Large intestine (tissue), 3 donors: ENCODE data around the gene NOB1. TPM values are rescaled to one million over a fixed set of nuclear protein-coding genes. Genes with fewer than 3 reads are reported as not detected.
"Not testable (repeated sequence)": the region's sequence is repeated elsewhere in the genome, so short reads cannot be mapped to it uniquely, and the experiment has no call there.

Source experiments
- DNase-seq, 2 donors: peaks; one replicate each; pipeline versions ENCODE4 v3.0.0 to v3.0.0-alpha.2; 2013
- H3K27ac ChIP-seq: one replicate; pipeline ENCODE4 v1.5.1; 2013; ENCODE audit warnings: low read length
- H3K27me3 ChIP-seq: 2 replicates; pipeline ENCODE4 v1.6.1; 2013; ENCODE audit warnings: low read length; ENCODE audit not compliant: control insufficient read depth, insufficient read depth
- H3K36me3 ChIP-seq: 2 replicates; pipeline ENCODE4 v1.6.1; 2013; ENCODE audit warnings: low read length; ENCODE audit not compliant: control insufficient read depth, insufficient read depth
- H3K4me1 ChIP-seq: one replicate; pipeline ENCODE4 v1.6.1; 2013; ENCODE audit warnings: low read length; ENCODE audit not compliant: control insufficient read depth, insufficient read depth
- H3K4me3 ChIP-seq: one replicate; pipeline ENCODE4 v1.5.1; 2013; ENCODE audit warnings: low read length
- H3K9me3 ChIP-seq: one replicate; pipeline ENCODE4 v1.6.1; 2013; ENCODE audit warnings: mild to moderate bottlenecking, low read depth, low read length, moderate library complexity; ENCODE audit not compliant: control insufficient read depth
- WGBS: methylation state at CpG from one replicate; pipeline ENCODE4 v1.1.5; 2013; ENCODE audit warnings: low lambda C conversion rate; ENCODE audit not compliant: insufficient coverage; 5-methylcytosine and 5-hydroxymethylcytosine counted together
- polyA plus RNA-seq: library from polyadenylated mRNA; unstranded; fragments of 120-200 nt; gene quantifications from one replicate; pipeline ENCODE4 v1.2.1, GENCODE V29; 2013

The NOB1 gene
- polyA plus RNA-seq, 1 donor: 55.1 TPM

DNA sequence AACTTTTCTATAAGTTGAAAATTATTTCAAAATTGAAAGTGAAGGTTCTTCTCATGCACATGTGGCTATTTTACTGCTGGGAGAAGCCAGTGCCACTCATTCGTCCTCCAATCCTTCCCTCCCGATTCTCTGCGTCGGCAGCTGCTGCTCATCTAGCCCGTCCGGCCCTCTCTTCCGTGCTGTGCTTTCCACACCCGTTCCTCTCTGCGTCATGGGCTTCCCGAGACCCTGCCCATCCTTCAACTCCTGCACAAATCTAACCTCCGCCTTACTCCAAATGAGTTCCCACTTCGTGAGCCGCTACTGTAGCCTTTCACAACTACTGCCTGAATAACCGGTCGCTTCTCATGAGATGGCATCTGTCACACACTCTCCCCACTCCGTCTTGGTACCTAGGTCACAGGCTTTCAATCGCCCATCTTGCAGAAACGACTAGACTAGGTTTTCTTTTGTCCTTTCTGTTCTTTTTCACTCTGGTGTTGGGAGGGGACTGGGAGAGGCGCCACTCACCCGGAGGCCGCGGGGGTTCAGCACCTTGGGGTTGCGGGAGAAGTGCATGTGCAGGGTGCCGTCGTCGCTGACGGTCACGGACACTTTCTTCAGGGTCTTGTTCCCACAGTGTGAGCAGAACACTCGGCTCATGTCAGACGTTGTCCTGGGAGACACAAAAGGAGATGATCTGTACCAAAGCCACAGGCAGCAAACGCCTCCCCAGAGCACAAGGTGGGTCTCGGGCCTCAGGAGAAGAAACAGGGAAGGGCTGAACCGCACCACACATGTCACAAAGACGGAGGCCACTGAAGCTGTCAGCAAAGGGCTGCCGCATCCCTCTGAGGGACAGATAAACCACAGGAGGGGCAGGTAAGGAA lies 10.1 kb downstream of the NOB1 start:
- H3K9me3 ChIP-seq: no peaks in the 10 kb centered on the region
- no peak overlapping the region for H3K27ac ChIP-seq
- no peak overlapping the region for H3K4me3 ChIP-seq
- no peaks in the 10 kb centered on the region for H3K27me3 ChIP-seq
- H3K36me3 ChIP-seq: peaks cover 84% of the 10 kb centered on the region
- DNase-seq: no peak
- 100% methylated on average over 5 of the region's 35 CpGs for WGBS
- peaks cover 9% of the 10 kb centered on the region for H3K4me1 ChIP-seq

DNA sequence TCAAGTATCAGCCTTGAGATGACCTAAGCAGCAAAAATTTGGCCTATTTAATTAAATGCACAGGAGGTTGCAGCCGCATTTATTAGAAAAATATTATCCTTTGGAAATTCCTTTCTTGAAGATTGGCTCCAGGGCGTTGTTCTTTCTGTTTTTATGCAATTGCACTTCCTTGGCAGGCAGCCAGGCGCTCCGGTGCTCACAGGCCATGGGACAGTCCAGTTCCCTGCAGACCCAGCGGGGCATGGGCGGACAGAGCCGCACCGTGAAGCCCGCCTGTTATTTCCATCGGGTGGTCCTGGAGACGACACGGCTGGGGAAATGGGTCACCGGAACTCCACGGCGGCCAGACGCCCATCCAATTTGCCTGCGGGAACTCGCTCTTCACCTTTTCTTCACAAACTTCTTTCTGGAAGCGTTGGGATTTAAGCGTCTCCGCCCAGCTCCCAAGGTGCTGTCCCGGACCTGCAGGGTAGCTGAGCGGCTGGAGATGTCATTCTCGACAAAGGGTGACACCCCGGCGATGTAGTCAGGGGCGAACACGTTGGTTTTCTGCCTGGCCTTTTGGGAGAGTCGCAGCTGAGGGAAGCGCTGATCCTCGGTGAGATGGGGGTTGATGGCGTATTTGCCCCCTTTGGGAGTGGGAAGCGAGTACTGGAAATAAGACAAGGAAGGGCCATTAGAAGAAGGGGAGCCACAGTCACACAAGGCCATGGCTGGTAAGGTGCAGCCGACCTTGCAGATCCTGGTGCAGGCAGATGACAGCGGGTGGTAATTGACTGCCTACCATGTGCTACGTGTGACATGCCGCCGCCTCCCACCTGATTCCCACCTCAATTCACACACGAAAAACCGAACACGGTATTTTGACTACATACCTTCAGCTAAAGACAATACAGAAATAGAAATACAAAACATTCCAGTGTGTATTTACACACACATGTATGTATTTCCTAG lies 12.5 kb downstream of the NOB1 start:
- H3K36me3 ChIP-seq: peaks cover 65% of the 10 kb centered on the region
- no peaks in the 10 kb centered on the region for H3K27me3 ChIP-seq
- H3K4me1 ChIP-seq: peaks cover 9% of the 10 kb centered on the region
- DNase-seq: peak; percentile 71 to 80
- H3K9me3 ChIP-seq: no peaks in the 10 kb centered on the region
- no peak overlapping the region for H3K4me3 ChIP-seq
- peak overlapping the region; percentile 41 for H3K27ac ChIP-seq
- 0% methylated on average over 1 of the region's 41 CpGs for WGBS

DNA sequence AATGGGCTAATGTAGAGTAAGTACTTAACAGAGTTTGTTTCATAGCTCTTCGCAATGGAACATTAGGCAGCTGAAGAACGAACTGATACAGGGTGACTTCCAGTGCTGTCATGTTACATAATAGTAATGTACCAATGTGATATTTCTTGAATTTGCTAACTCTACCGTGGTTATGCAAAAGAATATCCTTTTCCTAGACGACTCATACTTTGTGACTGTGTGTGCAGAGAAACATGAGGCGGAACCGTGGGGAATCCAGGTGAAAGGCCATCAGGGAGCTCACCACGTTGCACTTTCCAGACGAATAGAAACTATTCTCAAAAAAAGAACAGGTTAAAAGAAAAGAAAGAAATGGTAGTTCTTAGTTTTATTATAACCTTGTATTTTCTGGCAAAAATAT lies 13.2 kb downstream of the NOB1 start:
- WGBS: 56% methylated on average over 3 of the region's 8 CpGs
- Histone ChIP-seq H3K27ac (peak overlapping the region; percentile 41), H3K36me3 (peaks cover 63% of the 10 kb centered on the region), H3K4me3 (no peak overlapping the region), H3K4me1 (peaks cover 9% of the 10 kb centered on the region), H3K27me3 (no peaks in the 10 kb centered on the region), H3K9me3 (no peaks in the 10 kb centered on the region)
- no peak for DNase-seq

DNA sequence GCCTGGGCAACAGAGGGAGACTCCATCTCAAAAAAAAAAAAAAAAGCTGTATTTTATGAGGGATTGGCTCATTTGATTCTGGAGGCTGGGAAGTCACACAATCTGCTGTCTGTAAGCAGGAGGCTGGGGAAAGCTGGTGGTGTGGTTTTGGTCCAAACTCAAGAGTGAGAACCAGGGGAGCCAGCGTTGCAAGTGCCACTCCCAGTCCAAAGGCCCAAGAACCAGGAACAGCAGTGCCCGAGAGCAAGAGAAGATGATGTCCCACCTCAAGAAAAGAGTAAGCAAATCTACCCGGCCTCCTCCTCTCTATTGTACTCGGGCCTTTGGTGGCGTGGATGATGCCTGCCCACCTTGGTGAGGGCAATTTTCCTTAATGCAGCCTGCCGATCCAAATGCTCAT lies 22.6 kb downstream of the NOB1 start:
- H3K9me3 ChIP-seq: no peaks in the 10 kb centered on the region
- WGBS: no CpG with 5 or more reads among the region's 6 CpGs
- H3K27me3 ChIP-seq: no peaks in the 10 kb centered on the region
- H3K36me3 ChIP-seq: no peaks in the 10 kb centered on the region
- H3K27ac ChIP-seq: no peak overlapping the region
- DNase-seq: peak in 1 of 2 donors; percentile 18
- H3K4me1 ChIP-seq: peaks cover 6% of the 10 kb centered on the region
- no peak overlapping the region for H3K4me3 ChIP-seq

DNA sequence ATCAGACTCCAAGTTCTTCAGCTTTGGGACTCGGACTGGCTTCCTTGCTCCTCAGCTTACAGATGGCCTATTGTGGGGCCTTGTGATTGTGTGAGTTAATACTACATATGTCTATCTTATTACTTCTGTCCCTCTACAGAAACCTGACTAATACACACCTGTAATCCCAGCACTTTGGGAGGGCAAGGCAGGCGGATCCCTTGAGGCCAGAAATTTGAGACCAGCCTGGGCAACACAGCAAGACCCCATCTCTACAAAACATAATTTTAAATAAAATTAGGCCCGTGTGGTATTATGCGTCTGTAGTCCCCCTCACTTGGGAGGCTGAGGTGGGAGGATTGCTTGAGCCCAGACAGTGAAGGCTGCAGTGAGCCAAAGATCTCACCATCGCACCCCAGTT lies 23.4 kb downstream of the NOB1 start:
- H3K27ac ChIP-seq, DNase-seq, H3K27me3 ChIP-seq, H3K4me3 ChIP-seq, H3K36me3 ChIP-seq, H3K9me3 ChIP-seq: not testable (repeated sequence)
- H3K4me1 ChIP-seq: peaks cover 11% of the 10 kb centered on the region
- WGBS: 100% methylated on average over 1 of the region's 5 CpGs

DNA sequence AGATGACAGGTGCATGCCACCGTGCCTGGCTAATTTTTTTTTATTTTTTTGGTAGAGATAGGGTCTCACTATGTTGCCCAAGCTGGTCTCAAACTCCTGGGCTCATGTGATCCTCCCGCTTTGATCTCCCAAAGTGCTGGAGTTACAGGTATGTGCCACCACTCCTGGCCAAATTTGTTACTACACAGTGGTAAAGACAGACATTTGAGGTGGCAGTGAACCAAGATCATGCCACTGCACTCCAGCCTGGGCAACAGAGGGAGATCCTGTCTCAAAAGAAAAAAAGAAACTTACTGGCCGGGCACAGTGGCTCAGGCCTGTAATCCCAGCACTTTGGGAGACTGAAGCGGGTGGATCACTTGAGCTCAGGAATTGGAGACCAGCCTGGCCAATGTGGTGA lies 25.7 kb downstream of the NOB1 start:
- H3K4me3 ChIP-seq, H3K27ac ChIP-seq, H3K36me3 ChIP-seq, H3K9me3 ChIP-seq, DNase-seq, H3K27me3 ChIP-seq: not testable (repeated sequence)
- H3K4me1 ChIP-seq: peaks cover 20% of the 10 kb centered on the region
- no CpG with 5 or more reads among the region's 4 CpGs for WGBS

DNA sequence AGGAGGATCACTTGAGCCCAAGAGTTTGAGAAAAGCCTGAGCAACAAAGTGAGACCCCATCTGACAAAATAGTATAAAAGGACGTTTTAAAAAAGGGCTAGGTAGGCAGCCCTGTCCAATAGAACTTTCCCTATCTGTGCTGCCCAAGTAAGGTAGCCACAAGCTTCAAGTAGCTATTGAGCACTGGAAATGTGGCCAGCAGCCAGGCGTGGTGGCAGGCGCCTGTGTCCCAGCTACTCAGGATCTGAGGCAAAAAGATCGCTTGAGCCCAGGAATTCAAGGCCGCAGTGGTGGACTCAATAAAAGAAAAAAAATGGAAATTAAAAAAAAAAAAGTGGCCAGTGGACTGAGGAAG lies 26.8 kb downstream of the NOB1 start:
- Histone ChIP-seq H3K9me3 (no peaks in the 10 kb centered on the region), H3K27ac (no peak overlapping the region), H3K27me3 (no peaks in the 10 kb centered on the region), H3K36me3 (no peaks in the 10 kb centered on the region), H3K4me3 (no peak overlapping the region), H3K4me1 (peaks cover 28% of the 10 kb centered on the region)
- DNase-seq: no peak
- WGBS: 100% methylated on average over 4 of the region's 5 CpGs

DNA sequence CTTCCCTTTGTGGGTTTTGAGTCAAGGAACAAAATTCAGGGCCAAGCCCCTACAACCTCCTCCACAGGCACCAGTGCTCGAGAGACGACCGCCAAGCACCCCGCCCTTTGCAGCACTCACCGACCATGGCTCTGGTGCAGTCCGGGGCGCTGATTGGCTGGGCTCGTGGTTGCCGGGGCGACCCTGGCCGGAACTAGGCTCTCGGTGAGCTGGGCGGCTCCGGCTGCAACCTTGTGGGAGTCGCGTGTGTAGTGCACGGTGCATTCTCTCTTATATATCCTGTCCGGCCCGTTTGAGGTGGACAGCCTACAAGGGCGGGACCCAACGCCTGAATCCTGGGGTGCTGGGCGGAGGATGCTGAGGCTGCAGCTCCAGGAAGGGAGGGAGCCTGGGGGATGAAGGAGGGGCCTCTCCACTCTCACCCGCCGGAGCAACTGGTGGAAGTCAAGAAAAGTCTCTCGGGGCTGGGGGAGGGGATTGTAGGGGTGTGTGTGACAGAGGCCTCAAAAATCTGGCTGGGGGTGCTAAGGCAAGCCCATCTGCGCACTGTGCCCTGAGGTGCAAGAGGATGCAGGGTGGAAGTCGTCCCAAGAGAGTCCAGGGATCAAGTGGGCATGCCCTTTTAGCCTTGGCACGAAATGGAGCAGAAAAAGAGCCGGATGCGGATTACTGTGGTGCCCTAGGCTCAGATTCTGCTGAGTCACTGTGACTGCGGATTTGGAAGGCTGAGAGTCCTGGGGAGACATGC lies 28.2 kb downstream of the NOB1 start, which contains the start of gene NQO1:
Gene NQO1 (minus strand): TSS at position 248 of the 748 bp plus-strand sequence. CDS start 121 bp downstream, at position 127.
- H3K36me3 ChIP-seq: no peaks in the 10 kb centered on the region
- H3K4me1 ChIP-seq: peaks cover 30% of the 10 kb centered on the region
- peak within 1 kb of the TSS; percentile 63 for H3K4me3 ChIP-seq
- peak within 1 kb of the TSS; percentile 81 for H3K27ac ChIP-seq
- H3K27me3 ChIP-seq: no peaks in the 10 kb centered on the region
- WGBS: no CpG with 5 or more reads among the region's 31 CpGs
- DNase-seq: peak; percentile 90 to 94
- no peaks in the 10 kb centered on the region for H3K9me3 ChIP-seq

DNA sequence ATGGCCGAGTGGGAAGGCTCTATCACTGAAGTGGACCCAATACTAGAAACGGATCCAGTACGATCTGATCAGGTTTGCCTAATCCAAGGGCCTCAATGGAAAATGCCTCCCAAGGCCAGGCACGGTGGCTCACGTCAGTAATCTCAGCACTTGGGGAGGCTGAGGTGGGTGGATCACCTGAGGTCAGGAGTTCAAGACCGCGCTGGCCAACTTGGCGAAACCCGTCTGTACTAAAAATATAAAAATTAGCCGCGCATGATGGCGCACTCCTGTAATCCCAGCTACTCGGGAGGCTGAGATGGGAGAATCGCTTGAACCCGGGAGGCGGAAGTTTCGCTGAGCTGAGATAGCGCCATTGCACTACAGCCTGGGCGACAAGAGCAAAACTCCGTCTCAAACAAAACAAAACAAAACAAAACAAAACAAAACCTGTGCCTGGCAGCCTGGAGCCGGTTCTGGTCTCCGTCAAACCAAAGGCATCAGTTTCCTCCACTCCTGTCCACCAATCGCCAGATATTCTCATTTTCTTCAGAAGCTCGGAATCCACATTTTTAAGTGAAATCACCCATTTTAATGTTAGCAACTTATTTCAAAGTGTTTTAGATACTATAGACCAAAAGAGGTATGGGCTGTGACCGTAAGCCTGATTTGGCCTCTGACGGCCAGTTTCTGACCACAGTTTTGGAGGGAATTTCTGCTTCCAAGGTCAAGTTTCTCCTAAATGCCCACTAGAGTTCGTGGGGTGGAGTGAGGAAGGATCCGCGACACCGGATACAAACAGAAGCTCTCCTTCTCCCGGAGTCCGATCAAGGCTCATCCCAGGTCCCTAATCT lies 29.0 kb downstream of the NOB1 start:
- no peak for DNase-seq
- no peaks in the 10 kb centered on the region for H3K27me3 ChIP-seq
- peaks cover 30% of the 10 kb centered on the region for H3K4me1 ChIP-seq
- peak overlapping the region; percentile 81 for H3K27ac ChIP-seq
- H3K36me3 ChIP-seq: no peaks in the 10 kb centered on the region
- H3K4me3 ChIP-seq: peak overlapping the region; percentile 63
- WGBS: 29% methylated on average over 9 of the region's 32 CpGs
- H3K9me3 ChIP-seq: no peaks in the 10 kb centered on the region
